Fibroblast of the aortic adventitia (primary cell): Measurements from ENCODE around the gene LGALS4. TPM values are rescaled to one million over a fixed set of nuclear protein-coding genes. Genes with fewer than 3 reads are reported as not detected.
"Not testable (repeated sequence)": the region's sequence is repeated elsewhere in the genome, so short reads cannot be mapped to it uniquely, and the experiment has no call there.

Experiments
- DNase-seq: peaks from one replicate; pipeline ENCODE4 v3.0.0-alpha.2; 2010; ENCODE audit warnings: low read depth
- H3K4me3 ChIP-seq: 2 replicates; pipeline ENCODE4 v1.5.1; 2011; ENCODE audit warnings: low read depth, mild to moderate bottlenecking, control low read depth, low read length, moderate library complexity
- total RNA-seq: library from RNA; depleted of rRNA; stranded (reverse); fragments of >200 nt; gene quantifications from 2 replicates; pipeline ENCODE4 v1.2.3, GENCODE V29; 2012; ENCODE audit warnings: low replicate concordance
- TF ChIP-seq, protein P1 (sequence below): IDR thresholded peaks from 2 replicates; pipeline ENCODE4 v1.5.1; 2011; ENCODE audit warnings: mild to moderate bottlenecking, low read length, control low read depth, inconsistent platforms; ENCODE audit not compliant: insufficient read depth

Gene LGALS4
- total RNA-seq, 1 donor: not detected

DNA sequence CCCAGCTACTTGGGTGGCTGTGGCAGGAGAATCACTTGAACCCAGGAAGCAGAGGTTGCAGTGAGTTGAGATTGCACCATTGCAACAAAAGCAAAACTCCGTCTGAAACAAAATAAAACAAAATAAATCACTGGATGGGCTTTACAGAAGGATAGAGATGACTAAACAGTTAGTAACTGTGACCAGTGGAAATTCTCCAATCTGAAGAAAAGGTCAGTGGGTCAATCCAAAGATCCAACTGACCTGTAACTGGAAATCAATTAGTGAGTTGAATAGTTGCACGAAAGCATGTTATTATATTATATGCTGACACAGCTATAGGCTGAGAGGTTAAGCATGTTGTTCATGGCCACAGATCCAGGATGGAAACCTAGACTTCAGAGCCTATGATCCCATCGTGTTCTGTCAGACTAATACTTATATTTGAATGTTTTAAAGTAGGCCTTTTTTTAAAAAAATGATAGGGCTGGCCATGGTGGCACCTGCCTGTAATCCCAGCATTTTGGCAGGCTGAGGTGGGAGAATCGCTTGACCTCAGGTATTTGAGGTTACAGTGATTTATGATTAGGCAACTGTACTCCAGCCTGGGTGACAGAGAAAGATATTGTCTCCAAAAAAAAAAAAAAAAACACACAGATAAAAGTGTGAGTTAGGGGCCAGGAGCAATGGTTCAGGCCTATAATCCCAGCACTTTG is 17.4 kb upstream of the LGALS4 start:
- DNase-seq: peak; percentile 37
- TF ChIP-seq, protein P1, sequence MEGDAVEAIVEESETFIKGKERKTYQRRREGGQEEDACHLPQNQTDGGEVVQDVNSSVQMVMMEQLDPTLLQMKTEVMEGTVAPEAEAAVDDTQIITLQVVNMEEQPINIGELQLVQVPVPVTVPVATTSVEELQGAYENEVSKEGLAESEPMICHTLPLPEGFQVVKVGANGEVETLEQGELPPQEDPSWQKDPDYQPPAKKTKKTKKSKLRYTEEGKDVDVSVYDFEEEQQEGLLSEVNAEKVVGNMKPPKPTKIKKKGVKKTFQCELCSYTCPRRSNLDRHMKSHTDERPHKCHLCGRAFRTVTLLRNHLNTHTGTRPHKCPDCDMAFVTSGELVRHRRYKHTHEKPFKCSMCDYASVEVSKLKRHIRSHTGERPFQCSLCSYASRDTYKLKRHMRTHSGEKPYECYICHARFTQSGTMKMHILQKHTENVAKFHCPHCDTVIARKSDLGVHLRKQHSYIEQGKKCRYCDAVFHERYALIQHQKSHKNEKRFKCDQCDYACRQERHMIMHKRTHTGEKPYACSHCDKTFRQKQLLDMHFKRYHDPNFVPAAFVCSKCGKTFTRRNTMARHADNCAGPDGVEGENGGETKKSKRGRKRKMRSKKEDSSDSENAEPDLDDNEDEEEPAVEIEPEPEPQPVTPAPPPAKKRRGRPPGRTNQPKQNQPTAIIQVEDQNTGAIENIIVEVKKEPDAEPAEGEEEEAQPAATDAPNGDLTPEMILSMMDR: no peak
- no peak overlapping the region for H3K4me3 ChIP-seq

DNA sequence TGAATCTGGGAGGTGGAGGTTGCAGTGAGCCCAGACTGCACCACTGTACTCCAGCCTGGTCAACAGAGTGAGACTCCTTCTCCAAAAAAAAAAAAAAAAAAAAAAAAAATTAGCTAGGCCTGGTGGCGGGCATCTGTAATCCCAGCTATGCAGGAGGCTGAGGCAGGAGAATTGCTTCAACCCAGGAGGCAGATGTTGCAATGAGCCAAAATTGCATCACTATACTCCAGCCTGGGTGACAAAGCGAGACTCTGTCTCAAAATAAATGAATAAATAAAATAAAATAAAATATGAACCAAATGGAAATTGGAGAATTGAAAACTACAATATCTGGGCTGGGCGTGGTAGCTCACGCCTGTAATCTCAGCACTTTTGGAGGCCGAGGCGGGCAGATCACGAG is 16.5 kb upstream of the LGALS4 start:
- peak; percentile 37 for DNase-seq
- H3K4me3 ChIP-seq: not testable (repeated sequence)

DNA sequence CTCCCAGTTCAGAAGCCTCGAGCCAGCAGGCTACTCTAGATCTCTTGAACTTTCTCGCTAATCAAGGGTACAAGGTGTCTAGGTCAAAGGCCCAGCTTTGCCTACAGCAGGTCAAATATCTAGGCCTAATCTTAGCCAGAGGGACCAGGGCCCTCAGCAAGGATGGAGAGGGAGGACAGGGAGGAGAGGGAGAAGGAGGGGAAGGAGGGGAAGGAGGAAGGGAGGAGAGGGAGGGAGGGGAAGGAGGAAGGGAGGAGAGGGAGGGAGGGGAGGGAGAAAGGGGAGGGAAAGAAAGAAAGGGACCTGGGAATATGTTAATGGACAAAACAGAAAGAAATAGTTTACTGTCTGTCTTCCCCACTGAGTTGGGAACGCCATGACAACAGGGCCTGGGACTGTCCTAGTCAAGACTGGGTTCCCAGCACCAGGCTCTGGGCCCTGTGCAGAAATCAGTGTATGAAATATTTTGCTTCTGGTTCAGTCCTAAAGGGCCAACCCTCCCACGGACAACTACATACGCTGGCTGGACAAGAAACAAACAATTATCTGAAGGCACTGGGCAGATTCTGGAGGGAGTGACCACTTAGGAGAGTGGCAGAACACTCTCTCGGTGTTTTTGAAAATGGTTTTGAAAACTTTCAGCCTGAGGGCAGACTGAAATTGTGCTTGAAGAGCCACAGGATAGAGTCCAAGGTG is 14.3 kb upstream of the LGALS4 start:
- TF ChIP-seq, protein P1: no peak
- no peak overlapping the region for H3K4me3 ChIP-seq
- no peak for DNase-seq

DNA sequence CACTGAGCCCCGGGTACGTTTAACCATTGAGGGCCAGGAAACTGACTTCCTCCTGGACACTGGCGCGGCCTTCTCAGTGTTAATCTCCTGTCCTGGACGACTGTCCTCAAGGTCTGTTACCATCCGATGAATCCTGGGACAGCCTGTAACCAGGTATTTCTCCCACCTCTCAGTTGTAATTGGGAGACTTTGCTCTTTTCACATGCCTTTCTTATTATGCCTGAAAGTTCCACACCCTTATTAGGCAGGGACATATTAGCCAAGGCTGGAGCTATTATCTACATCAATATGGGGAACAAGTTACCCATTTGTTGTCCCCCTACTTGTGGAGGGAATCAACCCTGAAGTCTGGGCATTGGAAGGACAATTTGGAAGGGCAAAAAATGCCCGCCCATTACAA is 13.2 kb upstream of the LGALS4 start:
- not testable (repeated sequence) for H3K4me3 ChIP-seq, DNase-seq

DNA sequence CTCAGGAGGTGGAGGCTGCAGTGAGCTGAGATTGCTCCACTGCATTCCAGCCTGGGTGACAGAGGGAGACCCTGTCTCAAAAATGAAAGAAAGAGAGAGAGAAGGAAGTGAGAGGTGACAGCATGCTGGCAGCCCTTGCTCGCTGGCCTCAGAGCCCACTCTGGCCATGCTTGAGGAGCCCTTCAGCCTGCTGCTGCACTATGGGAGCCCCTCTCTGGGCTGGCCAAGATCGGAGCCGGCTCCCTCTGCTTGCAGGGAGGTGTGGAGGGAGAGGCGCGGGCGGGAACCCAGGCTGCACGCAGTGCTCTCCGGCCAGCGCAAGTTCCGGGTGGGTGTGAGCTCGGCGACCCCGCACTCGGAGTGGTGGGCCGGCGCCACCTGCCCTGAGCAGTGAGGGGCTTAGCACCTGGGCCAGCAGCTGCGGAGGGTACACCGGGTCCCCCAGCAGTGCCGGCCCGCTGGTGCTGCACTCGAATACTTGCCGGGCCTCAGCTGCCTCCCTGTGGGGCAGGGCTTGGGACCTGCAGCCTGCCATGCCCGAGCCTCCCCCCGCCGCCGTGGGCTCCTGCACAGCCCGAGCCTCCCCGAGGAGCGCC is 8.6 kb upstream of the LGALS4 start:
- DNase-seq, H3K4me3 ChIP-seq: not testable (repeated sequence)

DNA sequence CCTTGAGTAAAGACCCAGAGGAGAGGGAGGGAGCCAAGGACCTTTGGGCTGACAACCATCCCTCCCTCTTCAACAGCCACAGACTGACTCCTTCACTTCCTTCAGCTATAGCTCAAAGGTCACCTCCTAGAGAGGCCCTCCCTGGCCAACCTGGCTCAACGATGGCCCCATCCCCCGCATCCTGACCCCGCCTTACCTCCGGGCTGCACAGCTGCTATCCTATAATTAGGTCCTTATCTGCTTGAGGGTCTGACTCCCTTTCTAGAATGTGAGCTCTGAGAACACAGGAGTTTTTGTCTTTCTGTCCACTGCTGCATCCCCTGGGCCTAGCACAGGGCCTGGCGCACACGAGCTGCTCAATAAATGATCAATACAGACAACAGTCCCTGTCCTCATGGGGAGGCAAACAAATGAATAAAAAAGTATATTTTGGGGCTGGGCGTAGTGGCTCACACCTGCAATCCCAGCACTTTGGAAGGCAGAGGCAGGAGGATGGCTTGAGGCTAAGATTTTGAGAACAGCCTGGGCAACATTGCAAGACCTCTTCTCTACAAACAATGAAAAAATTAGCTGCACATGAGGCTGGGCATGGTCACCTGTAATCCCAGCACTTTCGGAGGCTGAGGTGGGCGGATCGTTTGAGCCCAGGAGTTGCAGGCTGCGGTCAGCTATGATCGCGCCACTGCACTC is 6.6 kb upstream of the LGALS4 start:
- no peak overlapping the region for H3K4me3 ChIP-seq
- TF ChIP-seq, protein P1: no peak
- DNase-seq: no peak

DNA sequence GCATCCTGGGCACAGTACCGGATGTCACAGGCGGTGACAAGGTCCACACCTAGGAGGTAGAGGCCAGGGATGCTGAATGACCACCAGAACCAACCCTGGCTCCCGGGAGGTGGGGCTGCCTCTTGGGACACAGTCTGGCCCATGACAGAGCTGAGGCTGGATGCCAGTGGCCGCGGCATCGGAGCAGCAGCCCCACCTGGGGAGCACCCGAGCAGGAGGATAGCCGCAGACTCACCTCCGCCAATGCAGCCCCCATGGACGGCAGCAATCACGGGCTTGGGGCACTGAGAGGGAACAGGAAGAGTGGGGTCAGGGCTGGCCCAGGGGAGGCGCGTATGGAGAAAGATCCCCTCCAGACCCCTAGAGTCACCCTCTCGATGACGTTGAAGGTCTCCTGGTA is 4.3 kb upstream of the LGALS4 start:
- no peak overlapping the region for H3K4me3 ChIP-seq
- TF ChIP-seq, protein P1: no peak
- DNase-seq: no peak

DNA sequence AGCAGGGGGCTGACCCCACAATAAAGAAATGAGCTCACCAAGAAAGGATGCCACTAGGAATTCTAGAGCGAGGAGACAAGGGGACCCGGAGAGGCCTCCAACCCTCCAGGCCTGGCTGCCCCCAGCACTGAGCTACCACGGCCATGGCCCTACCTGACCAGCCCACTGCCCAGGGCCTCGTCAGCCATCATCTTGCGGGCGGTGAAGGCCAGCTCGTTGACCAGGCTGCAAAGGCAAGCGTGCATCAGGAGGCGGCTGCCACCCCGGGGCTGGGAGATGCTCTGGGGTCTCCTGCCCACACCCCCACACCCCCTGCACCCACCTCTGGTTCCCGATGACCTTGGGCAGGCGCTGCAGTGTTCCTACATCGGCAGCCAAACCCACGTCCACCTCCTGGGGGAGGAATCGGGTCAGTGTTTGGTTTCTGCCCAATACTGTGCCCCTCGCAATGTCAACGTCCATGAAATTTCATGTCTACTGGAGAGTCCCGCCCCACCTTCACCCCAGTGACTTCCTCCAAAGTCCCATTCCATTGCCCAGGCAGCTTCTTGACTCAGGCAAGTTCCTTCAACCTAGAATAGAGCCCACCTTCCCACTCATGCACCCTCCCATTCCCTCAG is 3.5 kb upstream of the LGALS4 start:
- no peak overlapping the region for H3K4me3 ChIP-seq
- TF ChIP-seq, protein P1: no peak
- DNase-seq: no peak
